Measurements from ENCODE around the gene POLR1B.
"Not testable (repeated sequence)": the region's sequence is repeated elsewhere in the genome, so short reads cannot be mapped to it uniquely, and the experiment has no call there.

POLR1B gene

DNA sequence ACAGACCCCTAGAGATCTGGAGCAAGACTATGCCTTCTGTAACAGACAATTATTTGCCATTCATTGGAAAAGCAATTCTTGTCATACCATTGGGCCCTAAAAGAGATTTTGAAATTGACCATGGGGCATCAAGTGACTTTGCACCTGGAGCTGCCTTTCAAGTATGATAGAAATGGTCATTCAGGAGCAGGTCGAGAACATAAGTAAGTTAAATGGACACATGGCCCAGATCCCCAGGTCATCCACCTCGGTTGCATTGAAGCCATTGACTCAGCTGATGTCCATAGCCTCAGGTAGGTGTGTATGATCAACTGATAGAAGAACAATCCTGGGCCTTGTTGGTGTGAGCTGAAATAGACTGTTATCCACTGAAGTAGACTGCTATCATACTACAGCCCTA is 61.5 kb downstream of the POLR1B start:
- Histone ChIP-seq H3K27me3 (ENCODE audit: control insufficient read depth, insufficient read depth, low read length) (no peaks in the 10 kb centered on the region), H3K36me3 (ENCODE audit: control insufficient read depth, insufficient read depth, low read length) (no peaks in the 10 kb centered on the region), H3K27ac (ENCODE audit: low read depth, low read length) (no peak overlapping the region), H3K4me1 (ENCODE audit: control insufficient read depth, insufficient read depth, low read length) (0 out of 2 replicates have a peak, but pooled peaks cover 3% of the 10 kb centered on the region), H3K4me3 (ENCODE audit: low read depth, low read length) (no peak overlapping the region), H3K9ac (ENCODE audit: low read length) (no peak overlapping the region), H3K9me3 (ENCODE audit: control insufficient read depth, insufficient read depth, low read depth, low read length) (no peaks in the 10 kb centered on the region)

DNA sequence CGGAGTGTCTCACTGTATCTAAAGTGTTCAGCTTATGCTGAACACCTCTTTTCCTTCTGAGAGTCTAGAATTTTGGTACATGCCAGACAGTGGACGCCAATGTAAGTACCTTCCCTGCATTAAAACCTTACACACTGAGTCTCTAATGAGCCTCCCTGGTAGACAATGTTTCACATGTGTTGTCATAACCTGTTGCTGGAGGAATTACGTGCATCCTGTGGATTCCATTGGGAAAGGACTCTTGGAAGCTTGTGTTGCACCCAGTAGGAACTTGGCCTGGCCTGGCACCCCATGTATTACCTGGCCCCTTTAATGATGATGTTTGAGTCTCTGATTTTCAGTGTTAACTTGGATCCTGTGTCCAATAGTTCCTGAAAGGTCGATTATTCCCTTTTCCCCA is 62.7 kb downstream of the POLR1B start:
- Histone ChIP-seq H3K27ac (ENCODE audit: low read depth, low read length) (no peak overlapping the region), H3K9ac (ENCODE audit: low read length) (no peak overlapping the region)

DNA sequence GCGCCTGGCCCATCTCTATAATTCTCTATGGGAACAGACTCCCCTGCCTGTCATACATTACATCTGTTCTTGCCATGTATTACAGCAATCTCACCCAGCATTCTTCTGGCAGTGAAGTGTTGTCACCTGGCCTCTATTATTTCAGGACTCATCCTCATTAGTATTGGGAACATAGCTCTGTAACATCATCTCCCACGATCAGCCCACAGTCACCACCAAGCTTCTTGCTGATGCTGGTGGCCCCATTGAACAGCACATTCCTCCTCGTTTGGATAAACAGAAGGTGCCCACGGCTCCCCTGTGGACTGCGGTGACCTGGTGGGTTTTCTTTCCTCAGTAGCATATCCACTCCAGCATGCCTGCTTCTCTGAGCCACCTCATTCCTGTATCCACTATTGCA is 63.7 kb downstream of the POLR1B start:
- Histone ChIP-seq H3K4me3 (ENCODE audit: low read depth, low read length) (no peak overlapping the region), H3K36me3 (ENCODE audit: control insufficient read depth, insufficient read depth, low read length) (no peaks in the 10 kb centered on the region), H3K27ac (ENCODE audit: low read depth, low read length) (no peak overlapping the region), H3K27me3 (ENCODE audit: control insufficient read depth, insufficient read depth, low read length) (no peaks in the 10 kb centered on the region), H3K9me3 (ENCODE audit: control insufficient read depth, insufficient read depth, low read depth, low read length) (no peaks in the 10 kb centered on the region), H3K9ac (ENCODE audit: low read length) (no peak overlapping the region), H3K4me1 (ENCODE audit: control insufficient read depth, insufficient read depth, low read length) (0 out of 2 replicates have a peak, but pooled peaks cover 3% of the 10 kb centered on the region)

More for the DNA sequence above, 62.7 kb downstream of the POLR1B start:
- no peaks in the 10 kb centered on the region for H3K27me3 ChIP-seq (ENCODE audit: control insufficient read depth, insufficient read depth, low read length)
- H3K4me3 ChIP-seq (ENCODE audit: low read depth, low read length): no peak overlapping the region
- no peaks in the 10 kb centered on the region for H3K9me3 ChIP-seq (ENCODE audit: control insufficient read depth, insufficient read depth, low read depth, low read length)
- 0 out of 2 replicates have a peak, but pooled peaks cover 3% of the 10 kb centered on the region for H3K4me1 ChIP-seq (ENCODE audit: control insufficient read depth, insufficient read depth, low read length)
- H3K36me3 ChIP-seq (ENCODE audit: control insufficient read depth, insufficient read depth, low read length): no peaks in the 10 kb centered on the region

DNA sequence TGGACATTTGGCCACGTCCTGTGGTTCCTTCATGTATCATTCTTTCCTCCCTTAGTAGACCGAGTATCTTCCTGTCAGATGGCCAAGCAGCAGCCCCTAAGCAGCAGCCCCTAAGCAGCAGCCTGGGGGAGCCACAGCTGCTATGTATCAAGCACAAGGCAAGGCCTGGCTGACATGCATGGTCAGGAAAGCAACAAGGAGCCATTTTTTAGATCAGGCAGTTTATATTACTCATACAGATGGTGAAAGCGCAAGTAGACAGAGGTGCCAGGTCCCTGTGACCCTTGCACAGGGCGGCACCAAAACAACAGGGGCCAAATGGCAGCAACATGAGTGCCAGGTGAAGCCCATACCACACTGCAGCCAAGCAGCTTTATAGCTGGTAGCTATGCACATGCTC is 64.3 kb downstream of the POLR1B start:
- 0 out of 2 replicates have a peak, but pooled peaks cover 3% of the 10 kb centered on the region for H3K4me1 ChIP-seq (ENCODE audit: control insufficient read depth, insufficient read depth, low read length)
- H3K36me3 ChIP-seq (ENCODE audit: control insufficient read depth, insufficient read depth, low read length): no peaks in the 10 kb centered on the region
- H3K4me3 ChIP-seq (ENCODE audit: low read depth, low read length): no peak overlapping the region
- H3K9ac ChIP-seq (ENCODE audit: low read length): no peak overlapping the region
- no peaks in the 10 kb centered on the region for H3K27me3 ChIP-seq (ENCODE audit: control insufficient read depth, insufficient read depth, low read length)
- H3K27ac ChIP-seq (ENCODE audit: low read depth, low read length): no peak overlapping the region
- no peaks in the 10 kb centered on the region for H3K9me3 ChIP-seq (ENCODE audit: control insufficient read depth, insufficient read depth, low read depth, low read length)

DNA sequence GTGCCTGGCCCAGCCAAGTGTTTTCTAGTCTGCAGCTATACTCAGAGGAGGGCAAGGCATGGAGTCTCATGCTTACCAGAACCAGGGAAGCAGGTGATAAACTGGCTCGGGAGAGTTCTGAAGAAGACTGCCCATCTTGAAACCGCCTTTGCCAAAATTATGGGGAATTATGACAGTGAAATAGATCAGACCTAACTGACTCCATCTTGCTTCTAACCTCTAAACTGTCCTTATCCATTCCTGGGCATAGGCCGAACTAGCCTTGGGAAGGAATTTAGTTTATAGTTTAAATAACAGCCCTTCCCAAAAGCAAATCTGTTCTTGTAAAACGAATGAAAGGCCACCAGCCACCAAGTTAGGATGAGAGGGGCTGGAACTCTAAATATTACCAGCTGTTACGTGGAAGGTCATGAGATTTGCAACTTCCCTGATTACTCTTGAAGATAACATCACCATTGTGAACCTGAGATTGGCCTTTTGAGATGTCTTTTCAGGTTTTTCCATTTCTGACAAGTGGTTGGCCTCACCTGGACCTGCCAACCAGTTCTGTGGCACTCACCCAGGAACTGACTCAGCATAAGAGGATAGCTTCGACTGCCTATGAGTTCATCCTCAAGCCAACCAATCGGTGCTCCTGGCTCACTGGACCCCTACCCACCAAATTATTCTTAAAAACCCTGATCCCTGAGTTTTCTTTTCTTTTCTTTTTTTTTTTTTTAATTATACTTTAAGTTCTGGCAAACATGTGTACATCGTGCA is 65.6 kb downstream of the POLR1B start:
- Histone ChIP-seq H3K27ac (ENCODE audit: low read depth, low read length) (no peak overlapping the region), H3K9me3 (ENCODE audit: control insufficient read depth, insufficient read depth, low read depth, low read length) (no peaks in the 10 kb centered on the region), H3K27me3 (ENCODE audit: control insufficient read depth, insufficient read depth, low read length) (no peaks in the 10 kb centered on the region), H3K4me3 (ENCODE audit: low read depth, low read length) (no peak overlapping the region), H3K9ac (ENCODE audit: low read length) (no peak overlapping the region), H3K4me1 (ENCODE audit: control insufficient read depth, insufficient read depth, low read length) (0 out of 2 replicates have a peak, but pooled peaks cover 3% of the 10 kb centered on the region), H3K36me3 (ENCODE audit: control insufficient read depth, insufficient read depth, low read length) (no peaks in the 10 kb centered on the region)

DNA sequence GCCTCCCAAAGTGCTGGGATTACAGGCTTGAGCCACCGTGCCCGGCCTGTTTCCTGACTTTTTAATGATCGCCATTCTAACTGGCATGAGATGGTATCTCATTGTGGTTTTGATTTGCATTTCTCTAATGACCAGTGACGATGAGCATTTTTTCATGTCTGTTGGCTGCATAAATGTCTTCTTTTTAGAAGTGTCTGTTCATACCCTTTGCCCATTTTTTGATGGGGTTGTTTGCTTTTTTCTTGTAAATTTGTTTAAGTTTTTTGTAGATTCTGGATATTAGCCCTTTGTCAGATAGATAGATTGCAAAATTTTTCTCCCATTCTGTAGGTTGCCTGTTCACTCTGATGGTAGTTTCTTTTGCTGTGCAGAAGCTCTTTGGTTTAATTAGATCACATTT is 67.1 kb downstream of the POLR1B start:
- not testable (repeated sequence) for H3K27ac ChIP-seq (ENCODE audit: low read depth, low read length); H3K9ac ChIP-seq (ENCODE audit: low read length); H3K27me3 ChIP-seq (ENCODE audit: control insufficient read depth, insufficient read depth, low read length); H3K4me1 ChIP-seq (ENCODE audit: control insufficient read depth, insufficient read depth, low read length); H3K36me3 ChIP-seq (ENCODE audit: control insufficient read depth, insufficient read depth, low read length); H3K4me3 ChIP-seq (ENCODE audit: low read depth, low read length); H3K9me3 ChIP-seq (ENCODE audit: control insufficient read depth, insufficient read depth, low read depth, low read length)

DNA sequence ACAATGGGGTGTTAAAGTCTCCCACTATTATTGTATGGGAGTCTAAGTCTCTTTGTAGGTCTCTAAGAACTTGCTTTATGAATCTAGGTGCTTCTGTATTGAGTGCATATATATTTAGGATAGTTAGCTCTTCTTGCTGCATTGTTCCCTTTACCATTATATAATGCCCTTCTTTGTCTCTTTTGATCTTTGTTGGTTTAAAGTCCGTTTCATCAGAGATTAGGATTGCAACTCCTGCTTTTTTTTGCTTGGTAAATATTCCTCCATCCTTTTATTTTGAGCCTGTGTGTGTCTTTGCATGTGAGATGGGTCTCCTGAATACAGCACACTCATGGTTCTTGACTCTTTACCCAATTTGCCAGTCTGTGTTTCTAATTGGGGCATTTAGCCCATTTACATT is 70.0 kb downstream of the POLR1B start:
- not testable (repeated sequence) for H3K4me3 ChIP-seq (ENCODE audit: low read depth, low read length); H3K27me3 ChIP-seq (ENCODE audit: control insufficient read depth, insufficient read depth, low read length); H3K36me3 ChIP-seq (ENCODE audit: control insufficient read depth, insufficient read depth, low read length); H3K9ac ChIP-seq (ENCODE audit: low read length); H3K9me3 ChIP-seq (ENCODE audit: control insufficient read depth, insufficient read depth, low read depth, low read length); H3K27ac ChIP-seq (ENCODE audit: low read depth, low read length)
- H3K4me1 ChIP-seq (ENCODE audit: control insufficient read depth, insufficient read depth, low read length): peaks cover 14% of the 10 kb centered on the region

DNA sequence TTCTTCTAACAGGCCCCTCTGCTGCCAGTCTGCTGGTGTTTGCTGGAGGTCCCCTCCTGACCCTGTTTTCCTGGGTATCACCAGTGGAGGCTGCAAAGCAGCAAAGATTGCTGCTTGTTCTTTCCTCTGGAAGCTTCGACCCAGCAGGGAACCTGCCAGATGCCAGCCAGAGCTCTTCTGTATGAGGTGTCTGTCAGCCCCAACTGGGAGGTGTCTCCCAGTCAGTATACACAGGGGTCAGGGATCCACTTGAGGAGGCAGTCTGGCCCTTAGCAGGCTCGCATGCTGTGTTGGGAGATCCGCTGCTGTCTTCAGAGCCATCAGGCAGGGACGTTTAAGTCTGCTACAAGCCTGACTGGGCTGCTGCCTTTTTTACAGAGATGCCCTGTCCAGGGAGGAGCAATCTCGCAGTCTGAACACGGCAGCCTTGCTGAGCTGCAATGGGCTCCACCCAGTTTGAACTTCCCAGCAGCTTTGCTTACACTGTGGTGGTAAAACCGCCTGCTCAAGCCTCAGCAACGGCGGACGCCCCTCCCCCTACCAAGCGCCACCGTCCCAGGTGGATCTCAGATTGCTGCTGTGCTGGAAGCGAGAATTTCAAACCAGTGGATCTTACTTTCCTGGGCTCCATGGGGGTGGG is 72.1 kb downstream of the POLR1B start:
- Histone ChIP-seq H3K4me3 (ENCODE audit: low read depth, low read length) (peak overlapping the region; percentile 36; the same call in 1 of the 2 replicates), H3K36me3 (ENCODE audit: control insufficient read depth, insufficient read depth, low read length) (no peaks in the 10 kb centered on the region), H3K27me3 (ENCODE audit: control insufficient read depth, insufficient read depth, low read length) (no peaks in the 10 kb centered on the region), H3K9ac (ENCODE audit: low read length) (no peak overlapping the region), H3K9me3 (ENCODE audit: control insufficient read depth, insufficient read depth, low read depth, low read length) (no peaks in the 10 kb centered on the region), H3K27ac (ENCODE audit: low read depth, low read length) (no peak overlapping the region), H3K4me1 (ENCODE audit: control insufficient read depth, insufficient read depth, low read length) (peaks cover 14% of the 10 kb centered on the region)

DNA sequence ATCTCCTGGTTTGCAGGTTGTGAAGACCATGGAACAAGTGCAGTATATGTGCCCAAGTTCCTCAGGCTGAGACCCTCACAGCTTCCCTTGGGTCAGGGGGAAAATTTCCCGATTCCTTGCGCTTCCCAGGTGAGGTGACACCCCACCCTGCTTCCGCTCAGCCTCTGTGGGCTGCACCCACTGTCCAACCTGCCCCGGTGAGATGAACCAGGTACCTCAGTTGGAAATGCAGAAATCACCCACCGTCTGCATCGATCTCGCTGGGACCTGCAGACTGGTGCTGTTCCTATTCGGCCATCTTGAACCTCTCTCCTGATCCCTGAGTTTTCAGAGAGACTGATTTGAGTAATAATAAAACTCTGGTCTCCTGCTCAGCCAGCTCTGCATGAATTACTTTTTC is 72.8 kb downstream of the POLR1B start:
- H3K27ac ChIP-seq (ENCODE audit: low read depth, low read length): no peak overlapping the region
- no peaks in the 10 kb centered on the region for H3K36me3 ChIP-seq (ENCODE audit: control insufficient read depth, insufficient read depth, low read length)
- H3K9me3 ChIP-seq (ENCODE audit: control insufficient read depth, insufficient read depth, low read depth, low read length): no peaks in the 10 kb centered on the region
- no peak overlapping the region for H3K9ac ChIP-seq (ENCODE audit: low read length)
- no peaks in the 10 kb centered on the region for H3K27me3 ChIP-seq (ENCODE audit: control insufficient read depth, insufficient read depth, low read length)
- H3K4me1 ChIP-seq (ENCODE audit: control insufficient read depth, insufficient read depth, low read length): peaks cover 14% of the 10 kb centered on the region
- H3K4me3 ChIP-seq (ENCODE audit: low read depth, low read length): no peak overlapping the region

DNA sequence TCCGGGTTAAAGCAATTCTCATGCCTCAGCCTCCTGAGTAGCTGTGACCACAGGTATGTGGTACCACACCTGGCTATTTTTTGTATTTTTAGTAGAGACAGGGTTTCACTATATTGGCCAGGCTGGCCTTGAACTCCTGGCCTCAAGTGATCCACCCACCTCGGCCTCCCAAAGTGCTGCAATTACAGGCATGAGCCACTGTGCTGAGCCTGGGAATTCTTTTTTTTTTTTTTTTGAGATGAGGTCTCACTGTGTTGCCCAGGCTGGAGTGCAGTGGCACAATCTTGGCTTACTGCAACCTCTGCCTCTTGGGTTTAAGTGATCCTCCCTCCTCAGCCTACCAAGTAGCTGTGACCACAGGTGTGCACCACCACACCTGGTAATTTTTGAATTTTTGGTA is 73.5 kb downstream of the POLR1B start:
- not testable (repeated sequence) for H3K9ac ChIP-seq (ENCODE audit: low read length); H3K4me3 ChIP-seq (ENCODE audit: low read depth, low read length); H3K27me3 ChIP-seq (ENCODE audit: control insufficient read depth, insufficient read depth, low read length); H3K36me3 ChIP-seq (ENCODE audit: control insufficient read depth, insufficient read depth, low read length); H3K27ac ChIP-seq (ENCODE audit: low read depth, low read length); H3K9me3 ChIP-seq (ENCODE audit: control insufficient read depth, insufficient read depth, low read depth, low read length)
- H3K4me1 ChIP-seq (ENCODE audit: control insufficient read depth, insufficient read depth, low read length): peaks cover 14% of the 10 kb centered on the region

DNA sequence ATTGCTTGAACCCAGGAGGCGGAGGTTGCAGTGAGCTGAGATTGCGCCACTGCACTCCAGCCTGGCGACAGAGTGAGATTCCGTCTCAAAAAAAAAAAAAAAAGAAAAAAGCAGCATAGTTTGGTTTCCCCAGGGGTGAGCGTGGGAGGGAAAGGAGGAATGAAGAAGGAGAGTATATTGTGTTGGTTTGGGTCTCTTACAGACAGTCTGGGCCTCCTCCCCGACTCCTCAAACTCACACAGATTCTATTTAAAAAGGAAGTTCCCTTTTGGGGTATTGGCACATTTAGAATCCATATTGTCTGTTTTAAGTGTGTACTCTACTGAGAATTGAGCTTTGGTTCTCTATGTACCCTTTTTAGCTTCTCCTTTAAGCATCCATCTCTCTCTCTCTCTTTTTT is 76.1 kb downstream of the POLR1B start:
- Histone ChIP-seq H3K4me3 (ENCODE audit: low read depth, low read length) (no peak overlapping the region), H3K9me3 (ENCODE audit: control insufficient read depth, insufficient read depth, low read depth, low read length) (no peaks in the 10 kb centered on the region), H3K9ac (ENCODE audit: low read length) (no peak overlapping the region), H3K27ac (ENCODE audit: low read depth, low read length) (no peak overlapping the region), H3K27me3 (ENCODE audit: control insufficient read depth, insufficient read depth, low read length) (no peaks in the 10 kb centered on the region), H3K36me3 (ENCODE audit: control insufficient read depth, insufficient read depth, low read length) (no peaks in the 10 kb centered on the region), H3K4me1 (ENCODE audit: control insufficient read depth, insufficient read depth, low read length) (peaks cover 19% of the 10 kb centered on the region)

All from HUES6 (cell line).